Stimulated activated CD8-positive, alpha-beta memory T cell treated with anti-CD3 and anti-CD28 coated beads, Interleukin-4, amount 100 ng/mL, for 1 hour (primary cell): ENCODE results near the gene AGO3.

Experiments
- DNase-seq, 2 donors: peaks; one replicate each; pipeline ENCODE4 v3.0.0-alpha.2; 2020; ENCODE audit warnings: low read depth in 2 of 2, low spot score in 1 of 2

The AGO3 gene

GRCh38 chr1:36080801-36081200, 149.9 kb downstream of the AGO3 start:
- no peak for DNase-seq

- DNase-seq: no peak
Observed at GRCh38 chr1:36081926-36082485, 151.1 kb downstream of the AGO3 start.

- no peak for DNase-seq
Observed at GRCh38 chr1:36083219-36083618, 152.3 kb downstream of the AGO3 start.

- no peak for DNase-seq
Observed at GRCh38 chr1:36083635-36084496, 153.0 kb downstream of the AGO3 start, which contains the start of gene TEKT2. TSS of gene TEKT2 (plus strand) at chr1:36084094. CDS start at chr1:36084922, 828 bp downstream.

- DNase-seq: no peak
Observed at GRCh38 chr1:36084497-36085115, 153.7 kb downstream of the AGO3 start.

- DNase-seq: no peak
Observed at GRCh38 chr1:36085126-36085525, 154.2 kb downstream of the AGO3 start.

GRCh38 chr1:36085686-36086526, 155.0 kb downstream of the AGO3 start:
- DNase-seq: no peak

GRCh38 chr1:36086529-36087232, 155.8 kb downstream of the AGO3 start:
- no peak for DNase-seq

- no peak for DNase-seq
Observed at GRCh38 chr1:36087233-36088123, 156.6 kb downstream of the AGO3 start.

GRCh38 chr1:36088265-36088576, 157.3 kb downstream of the AGO3 start:
- no peak for DNase-seq

GRCh38 chr1:36088577-36089392, 157.9 kb downstream of the AGO3 start, which contains the start of gene ADPRS:
TSS of gene ADPRS (plus strand) at chr1:36088892. CDS start at chr1:36088905, 13 bp downstream.
- DNase-seq: peak; percentile 78 to 81

- no peak for DNase-seq
Observed at GRCh38 chr1:36089393-36090121, 158.7 kb downstream of the AGO3 start.

GRCh38 chr1:36091141-36091540, 160.2 kb downstream of the AGO3 start:
- DNase-seq: no peak

GRCh38 chr1:36091698-36092097, 160.8 kb downstream of the AGO3 start:
- no peak for DNase-seq

- DNase-seq: no peak
Observed at GRCh38 chr1:36092166-36092797, 161.4 kb downstream of the AGO3 start.

- DNase-seq: no peak
Observed at GRCh38 chr1:36092798-36093185, 161.9 kb downstream of the AGO3 start.

- DNase-seq: no peak
Observed at GRCh38 chr1:36093226-36093625, 162.3 kb downstream of the AGO3 start.

- DNase-seq: no peak
Observed at GRCh38 chr1:36093929-36094328, 163.0 kb downstream of the AGO3 start.
